HG03439 (cell line): ENCODE measurements around the gene CDC25C.
"Not testable (repeated sequence)": the region's sequence is repeated elsewhere in the genome, so short reads cannot be mapped to it uniquely, and the experiment has no call there.

Source experiments
- ATAC-seq: cut with Tn5 transposase; IDR thresholded peaks from one replicate; pipeline ENCODE4 v1.9.1; 2021; ENCODE audit warnings: mild to moderate bottlenecking, moderate library complexity; ENCODE audit not compliant: unreplicated experiment

CDC25C gene

DNA sequence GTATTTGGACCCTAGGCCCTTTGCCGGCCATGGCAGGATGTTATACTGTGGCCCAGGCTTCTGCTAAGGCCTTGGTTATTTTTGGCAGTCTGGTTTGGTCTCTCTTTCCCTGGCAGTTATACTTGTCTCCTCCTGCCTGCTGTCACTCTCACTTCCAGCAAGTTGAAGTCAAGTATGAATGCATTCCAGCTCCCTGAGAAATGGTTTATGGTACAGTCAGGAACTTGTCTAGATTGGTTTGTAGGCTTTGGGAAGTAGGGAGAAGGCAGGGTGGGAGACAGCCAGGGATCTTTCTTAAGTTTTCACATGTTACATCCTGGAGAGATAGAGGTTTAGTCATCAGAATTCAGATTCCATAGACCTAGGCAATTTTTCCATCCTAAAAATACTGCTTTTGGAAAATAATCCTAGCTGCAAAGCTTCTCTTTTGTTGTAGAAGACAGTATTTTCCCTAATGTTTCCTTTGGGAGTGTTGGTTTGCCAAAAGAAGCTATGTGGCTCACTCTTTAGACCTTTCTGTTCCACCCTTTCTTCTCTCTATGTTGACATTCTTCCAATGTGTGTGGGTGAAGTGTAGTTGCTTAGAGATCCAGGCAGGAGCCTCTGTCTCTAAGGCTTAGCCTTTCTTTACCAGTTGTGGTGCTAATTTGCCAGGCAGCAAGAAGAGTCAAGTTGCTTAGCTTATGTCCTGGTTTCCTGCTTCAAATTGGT, 18.4 kb upstream of the CDC25C start:
- no peak for ATAC-seq

DNA sequence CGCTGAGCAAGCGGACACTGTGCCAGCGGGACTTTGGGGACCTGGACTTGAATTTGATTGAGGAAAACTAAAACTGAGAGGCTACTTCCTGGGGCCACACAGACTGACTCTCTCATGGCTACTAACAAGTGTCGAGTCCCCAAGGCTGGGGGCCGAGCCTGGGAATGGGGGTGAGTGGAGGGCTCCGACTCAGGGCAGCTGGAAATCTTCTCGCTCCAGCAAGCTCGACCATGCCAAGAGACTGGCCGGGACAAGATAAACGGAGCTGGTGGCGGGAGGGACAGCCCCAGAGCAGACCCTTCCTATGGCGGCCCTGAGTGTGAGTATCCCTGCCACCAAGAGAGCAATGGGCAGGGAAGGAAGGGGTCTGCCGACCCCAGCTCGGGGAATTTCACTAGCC, 15.3 kb upstream of the CDC25C start:
- no peak for ATAC-seq

DNA sequence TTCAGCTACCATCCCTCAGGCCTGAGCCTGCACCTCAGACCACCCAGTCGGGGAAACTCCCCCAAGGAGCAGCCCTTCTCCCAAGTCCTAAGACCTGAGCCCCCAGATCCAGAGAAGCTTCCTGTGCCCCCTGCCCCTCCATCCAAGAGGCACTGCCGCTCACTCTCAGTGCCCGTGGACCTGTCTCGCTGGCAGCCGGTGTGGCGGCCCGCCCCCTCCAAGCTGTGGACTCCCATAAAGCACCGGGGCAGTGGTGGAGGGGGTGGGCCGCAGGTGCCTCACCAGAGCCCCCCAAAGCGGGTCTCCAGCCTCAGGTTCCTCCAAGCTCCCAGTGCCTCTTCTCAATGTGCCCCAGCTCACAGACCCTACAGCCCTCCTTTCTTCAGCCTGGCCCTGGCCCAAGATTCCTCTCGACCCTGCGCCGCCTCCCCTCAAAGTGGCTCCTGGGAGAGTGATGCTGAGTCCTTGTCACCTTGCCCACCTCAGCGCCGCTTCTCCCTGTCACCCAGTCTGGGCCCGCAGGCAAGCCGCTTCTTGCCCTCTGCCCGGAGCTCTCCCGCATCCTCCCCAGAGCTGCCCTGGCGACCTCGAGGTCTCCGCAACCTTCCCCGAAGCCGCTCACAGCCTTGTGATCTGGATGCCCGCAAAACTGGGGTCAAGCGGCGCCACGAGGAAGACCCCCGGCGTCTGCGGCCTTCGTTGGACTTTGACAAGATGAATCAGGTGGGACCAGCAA, 13.5 kb upstream of the CDC25C start:
- no peak for ATAC-seq

DNA sequence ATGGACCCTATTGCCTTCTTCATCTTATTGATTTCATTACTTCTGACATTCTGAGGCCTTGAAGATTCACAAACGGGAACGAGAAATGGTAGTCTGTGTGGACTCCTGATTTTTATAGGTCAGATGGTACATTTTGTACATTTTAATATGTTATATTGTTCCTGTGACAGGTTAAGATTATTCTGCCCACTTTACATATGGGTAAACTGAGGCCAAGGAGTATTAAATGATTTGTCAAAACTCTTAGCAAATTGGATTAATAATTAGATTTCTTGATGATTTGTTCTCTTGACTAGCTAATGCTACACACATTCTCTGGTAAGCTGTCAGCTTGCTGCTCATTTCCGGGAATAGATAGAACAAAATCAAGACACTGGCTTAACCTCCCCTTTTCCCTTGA, 8.4 kb upstream of the CDC25C start:
- no peak for ATAC-seq

DNA sequence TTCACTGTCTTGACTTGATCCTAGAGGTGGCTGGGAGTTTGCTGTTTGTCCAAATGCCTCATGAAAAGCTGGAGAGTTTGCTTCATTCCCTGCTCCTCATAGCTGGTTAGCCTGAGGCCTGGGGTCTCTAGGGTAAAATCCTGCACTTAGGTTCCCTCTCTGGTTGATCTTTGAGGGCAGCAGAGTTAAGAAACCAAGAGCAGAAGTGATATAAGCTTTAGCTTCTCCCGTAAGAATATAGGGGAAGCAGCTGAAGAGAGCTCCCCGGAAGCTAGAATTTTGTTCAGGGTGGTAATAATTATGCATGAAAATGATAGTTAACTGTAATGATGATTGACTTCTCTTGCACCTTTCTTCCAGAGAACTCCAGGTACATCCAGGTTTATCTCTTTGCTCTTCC, 7.9 kb upstream of the CDC25C start:
- ATAC-seq: no peak

DNA sequence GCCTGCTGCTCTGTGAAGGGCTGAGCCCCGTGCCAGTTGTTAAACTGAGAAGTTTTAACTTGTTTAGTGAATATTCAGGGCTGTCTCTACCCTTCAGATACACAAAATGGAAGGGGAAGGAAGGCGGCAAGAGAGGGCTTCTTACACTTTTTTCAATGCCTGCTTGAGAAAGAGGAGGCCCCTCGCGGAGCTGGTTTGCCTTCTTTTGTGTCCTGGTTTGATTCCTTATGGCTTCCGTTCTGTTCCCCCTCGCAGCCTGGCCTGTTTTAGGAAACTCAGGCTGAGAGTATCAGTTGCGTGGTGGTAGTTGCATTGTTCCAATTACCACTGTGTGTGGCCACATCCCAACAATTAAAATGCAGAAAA, 7.5 kb upstream of the CDC25C start:
- ATAC-seq: no peak

DNA sequence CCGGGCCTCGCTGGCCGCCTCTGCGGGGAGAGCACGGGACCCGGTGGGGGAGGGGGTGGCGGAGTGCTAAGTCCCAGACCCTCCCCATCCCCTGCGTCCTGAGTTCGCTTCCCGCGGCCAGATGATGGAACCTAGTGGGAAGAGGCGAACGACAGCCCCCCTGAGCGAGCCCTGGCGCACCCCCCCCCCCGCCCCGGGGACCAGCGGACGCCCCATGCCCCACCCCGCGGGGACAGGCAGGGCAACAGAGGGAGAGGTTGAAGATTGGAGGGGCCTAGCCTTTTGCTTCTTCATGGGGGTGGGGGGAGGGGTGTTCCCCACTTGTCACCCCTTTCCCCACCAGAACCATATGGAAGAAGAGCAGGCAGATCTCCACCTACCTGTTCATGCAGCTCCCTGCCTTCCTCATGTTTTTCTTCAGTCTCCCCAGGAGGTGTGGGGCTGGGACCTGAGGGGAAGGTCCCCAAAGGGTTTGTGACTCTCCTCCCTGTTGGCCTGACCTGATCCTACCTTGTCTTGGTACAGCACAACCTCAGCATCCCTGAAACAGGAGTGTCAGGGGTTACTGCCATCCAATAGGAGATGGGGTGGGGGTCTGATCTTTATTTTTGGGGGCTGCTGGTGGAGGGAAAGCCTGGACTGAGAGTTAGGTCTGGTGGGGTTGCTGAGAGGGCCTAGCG, 6.9 kb upstream of the CDC25C start:
- no peak for ATAC-seq

DNA sequence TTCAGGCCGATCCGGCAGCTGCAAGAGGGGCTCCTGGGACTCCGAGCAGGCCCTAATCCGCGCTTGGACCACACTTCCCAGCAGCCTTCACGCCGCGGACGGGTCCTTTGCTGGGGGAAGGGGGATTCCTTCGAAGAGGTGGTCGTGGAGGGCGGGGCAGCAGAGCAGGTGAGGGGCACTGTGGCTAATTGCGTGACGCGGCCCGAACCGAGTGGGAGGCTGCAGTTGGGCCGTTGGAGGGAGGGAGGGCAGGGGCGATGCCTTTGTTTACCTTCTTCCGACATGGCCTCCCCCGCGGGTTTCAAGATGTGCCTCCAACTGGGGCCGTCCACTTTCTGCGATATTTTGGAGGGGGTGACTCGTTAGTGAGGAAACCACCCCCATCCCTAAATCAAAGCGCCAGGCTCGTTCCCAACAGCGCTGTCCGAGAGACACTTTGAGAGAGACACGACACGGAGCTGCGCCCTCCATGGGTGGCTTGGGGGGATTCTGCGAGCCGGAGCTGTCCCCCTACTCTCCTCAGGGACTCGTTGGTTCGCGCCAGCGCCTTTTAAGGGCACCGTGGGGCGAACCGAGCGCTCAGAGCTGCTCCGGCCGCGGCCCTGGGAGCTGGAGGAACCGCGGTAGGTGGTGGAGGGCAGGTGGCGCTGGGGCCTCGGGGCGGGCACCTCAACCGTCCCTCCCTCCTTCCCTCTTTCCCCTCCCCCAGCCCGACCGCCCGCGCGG, 6.2 kb upstream of the CDC25C start, which contains the start of gene FAM53C:
Gene FAM53C, plus strand, starts transcription at position 582 of the 726 bp plus-strand sequence. CDS start 3,070 bp downstream, outside the sequence.
- ATAC-seq: peak; percentile 82

DNA sequence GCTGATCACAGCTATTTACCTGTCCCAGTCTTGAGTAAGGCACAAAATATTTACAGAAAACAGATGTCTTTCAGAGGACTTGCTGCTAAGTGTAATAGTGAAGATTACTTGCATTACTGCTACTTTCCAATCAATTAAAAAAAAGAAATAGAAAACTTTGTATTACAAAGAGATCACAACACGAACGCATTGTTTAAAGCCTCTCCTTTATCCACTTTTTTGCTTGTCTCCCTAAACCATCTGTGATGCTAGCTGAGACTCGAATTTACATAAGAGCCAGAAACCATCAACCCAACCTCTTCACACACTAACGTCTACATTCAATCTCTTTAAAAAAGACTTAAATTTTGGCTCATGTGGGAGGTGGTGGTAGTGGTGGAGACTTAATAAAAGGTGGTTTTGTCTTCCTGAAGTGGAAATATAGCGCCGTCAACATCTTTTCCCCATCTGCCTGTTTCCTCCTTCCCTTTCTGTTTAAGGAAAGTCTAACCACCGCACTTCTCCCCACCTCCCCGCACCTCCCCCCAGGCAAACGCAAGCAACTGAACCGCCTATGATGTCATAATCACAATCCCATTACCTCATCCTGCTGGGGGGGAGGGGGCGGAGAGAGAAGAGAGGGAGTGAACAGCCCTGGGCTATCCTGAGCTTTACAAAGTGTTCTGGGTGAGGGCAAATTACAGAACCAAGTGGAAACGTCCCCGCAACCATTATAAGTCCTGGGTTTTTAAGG, 5.5 kb upstream of the CDC25C start:
- peak; percentile 29 for ATAC-seq

DNA sequence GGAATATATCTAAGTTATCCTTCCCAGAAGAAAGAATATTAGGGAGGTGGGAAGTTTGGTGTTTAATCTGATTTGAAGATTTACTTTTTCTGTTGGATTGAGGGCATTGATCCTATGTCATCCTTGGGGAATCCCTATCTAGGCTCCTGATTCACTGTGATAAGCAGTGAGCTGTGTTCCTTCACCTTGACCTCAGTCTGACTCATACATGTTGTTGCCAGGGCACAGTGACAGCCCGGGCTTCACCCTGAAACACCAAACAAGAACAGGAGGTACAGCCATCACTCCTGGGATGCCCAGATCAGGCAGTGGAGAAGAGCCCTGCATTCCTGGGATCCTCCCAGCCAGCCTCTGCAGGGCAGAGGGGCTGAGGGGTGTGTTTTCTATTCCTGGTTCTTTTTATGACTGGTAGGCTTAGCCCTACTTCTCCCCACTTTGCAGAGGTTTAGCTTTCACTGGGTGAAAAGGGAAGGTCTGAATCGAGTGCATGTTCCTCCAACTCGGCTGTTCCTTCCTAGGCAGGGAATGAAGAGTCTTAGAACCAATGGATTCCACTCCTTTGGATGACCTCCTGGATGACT, 3.4 kb upstream of the CDC25C start:
- no peak for ATAC-seq

DNA sequence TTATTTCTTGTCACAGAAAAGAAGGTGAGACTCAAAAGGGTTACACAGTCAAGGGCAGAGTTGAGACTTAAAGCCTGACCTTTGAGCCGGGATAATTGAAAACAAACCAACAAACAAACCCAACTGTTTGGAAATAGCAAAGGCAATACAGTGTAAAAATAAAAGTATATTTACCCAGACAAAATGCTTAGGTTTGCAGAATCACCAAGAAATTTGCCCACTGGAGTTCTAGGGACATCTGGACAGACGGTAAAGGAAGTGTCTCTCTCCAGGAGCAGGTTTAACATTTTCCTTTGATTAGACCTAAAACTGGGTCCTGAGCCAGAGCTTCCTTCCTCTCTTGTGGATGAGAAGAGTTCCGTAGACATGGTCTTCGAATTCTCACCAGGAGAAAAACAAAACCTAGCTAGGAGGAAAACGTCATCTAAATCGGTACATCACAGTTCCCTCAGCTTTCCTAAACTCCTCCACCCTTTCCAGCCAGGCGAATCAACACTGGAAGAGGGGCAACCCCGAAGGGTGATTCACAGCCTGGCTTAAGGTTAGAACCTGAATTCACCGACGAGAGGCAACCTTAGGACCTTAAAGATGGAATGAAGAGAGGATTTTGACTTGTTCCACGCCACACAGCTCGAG, 673 bp downstream of the CDC25C start:
- no peak for ATAC-seq

DNA sequence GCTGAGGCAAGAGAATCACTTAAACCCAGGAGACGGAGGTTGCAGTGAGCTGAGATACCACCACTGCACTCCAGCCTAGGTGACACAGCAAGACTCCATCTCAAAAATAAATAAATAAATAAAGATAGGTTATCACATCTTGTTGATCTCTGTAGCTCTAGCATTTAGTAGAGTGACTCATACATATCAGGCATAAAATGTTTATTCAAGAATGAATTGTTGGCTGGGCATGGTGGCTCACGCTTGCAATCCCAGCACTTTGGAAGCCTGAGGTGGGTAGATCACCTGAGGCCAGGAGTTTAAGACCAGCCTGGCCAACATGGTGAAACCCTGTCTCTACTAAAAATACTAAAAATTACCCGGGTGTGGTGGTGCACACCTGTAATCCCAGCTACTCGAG, 13.4 kb downstream of the CDC25C start:
- ATAC-seq: not testable (repeated sequence)

DNA sequence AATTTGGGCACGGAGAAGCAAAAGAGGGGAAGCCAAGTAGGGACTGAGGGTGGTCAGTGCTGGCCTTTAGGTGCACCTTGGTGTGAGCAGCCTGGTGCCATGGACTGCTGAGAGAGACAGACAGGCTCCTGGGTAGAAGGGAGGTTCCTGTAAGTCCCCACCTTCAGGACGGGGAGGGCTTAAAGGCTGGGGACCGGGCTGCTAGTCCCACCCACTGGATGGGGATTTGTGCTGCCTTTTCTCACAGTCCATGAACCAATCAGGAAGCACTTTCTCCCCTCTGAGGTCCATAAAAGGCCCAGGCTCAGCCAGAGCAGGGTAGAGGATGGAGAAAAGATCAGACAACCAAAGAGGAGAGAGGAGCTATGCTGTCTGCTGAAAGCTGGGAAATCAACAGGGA, 15.2 kb downstream of the CDC25C start:
- ATAC-seq: no peak

DNA sequence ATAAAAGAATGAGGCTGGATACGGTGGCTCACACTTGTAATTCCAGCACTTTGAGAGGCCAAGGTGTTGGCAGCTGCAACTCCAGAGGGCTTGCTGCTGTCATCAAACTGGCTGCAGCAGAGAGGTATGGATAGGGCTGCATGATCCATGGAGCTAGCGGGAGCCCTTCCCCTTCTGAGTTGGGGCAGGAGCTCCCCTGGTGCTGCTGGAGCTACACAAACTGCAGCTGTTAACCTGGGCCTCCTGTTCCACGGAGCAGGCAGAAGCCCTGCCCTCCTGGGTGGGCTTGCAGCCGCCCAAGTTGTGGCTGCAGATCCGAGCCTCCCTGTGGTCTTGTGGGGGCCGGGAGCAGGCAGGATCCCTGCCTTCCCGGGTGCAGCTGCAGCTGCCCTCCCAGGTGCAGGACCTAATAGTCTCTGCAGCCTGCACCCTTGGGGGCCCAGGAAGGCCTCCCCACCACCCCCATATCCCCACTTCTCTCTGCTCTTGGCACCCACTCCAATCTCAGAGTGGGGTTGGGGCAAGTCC, 15.8 kb downstream of the CDC25C start:
- no peak for ATAC-seq

DNA sequence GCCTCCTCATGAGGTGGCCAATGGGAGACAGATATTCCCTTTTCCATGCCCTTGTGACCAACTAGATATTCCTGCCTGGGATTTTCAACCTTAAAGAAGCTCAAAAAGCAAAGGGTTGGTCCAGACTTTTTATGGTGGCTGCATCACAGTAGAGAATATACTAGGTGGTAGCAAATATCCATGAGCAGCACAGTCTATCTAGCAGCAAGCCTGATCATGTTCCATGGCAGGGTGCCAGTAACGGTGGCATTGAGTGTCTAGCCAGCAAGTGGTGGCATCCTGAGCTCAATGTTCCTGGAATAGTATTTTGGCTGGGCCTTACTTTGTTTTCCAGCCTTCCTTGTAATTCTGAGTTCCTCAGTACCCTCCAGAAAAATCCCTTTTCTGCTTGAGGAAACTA, 25.8 kb downstream of the CDC25C start:
- ATAC-seq: no peak

DNA sequence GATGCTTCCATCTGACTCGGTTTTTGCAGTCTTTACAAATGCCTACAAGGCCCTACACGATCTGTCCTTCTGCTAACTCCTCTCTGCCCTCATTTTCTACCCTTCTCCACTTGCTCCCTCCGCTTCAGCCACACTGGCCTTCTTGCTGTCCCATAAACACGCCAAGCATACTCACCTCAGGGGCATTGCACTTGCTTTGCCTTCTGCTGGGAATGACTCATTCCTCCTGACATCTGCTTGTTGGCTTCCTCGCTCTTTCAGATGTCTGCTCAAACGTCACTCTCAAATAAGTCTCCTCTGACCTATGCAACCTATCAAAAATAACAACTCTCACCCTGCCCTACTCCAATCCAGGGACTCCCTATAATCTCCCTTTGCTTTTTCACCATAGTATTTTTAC, 28.2 kb downstream of the CDC25C start:
- ATAC-seq: no peak

DNA sequence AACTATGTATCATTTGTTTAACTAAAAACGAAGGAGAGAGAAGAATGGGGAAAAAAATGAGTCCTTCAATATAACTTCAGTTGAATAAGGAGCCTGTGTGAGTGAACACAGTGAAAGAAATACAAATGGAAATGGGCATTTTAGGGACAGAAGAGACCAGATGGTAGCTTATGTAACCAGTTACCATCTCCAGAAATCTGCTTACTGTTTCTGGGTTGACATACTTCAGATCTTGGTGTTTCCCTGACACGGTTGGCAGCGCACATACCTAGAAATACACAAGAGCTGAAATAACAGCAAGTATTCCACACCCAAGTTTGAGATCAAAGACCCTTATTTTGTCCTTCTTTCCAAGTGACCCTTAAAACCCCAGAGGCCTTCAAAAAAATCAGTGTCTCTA, 42.3 kb downstream of the CDC25C start:
- no peak for ATAC-seq

DNA sequence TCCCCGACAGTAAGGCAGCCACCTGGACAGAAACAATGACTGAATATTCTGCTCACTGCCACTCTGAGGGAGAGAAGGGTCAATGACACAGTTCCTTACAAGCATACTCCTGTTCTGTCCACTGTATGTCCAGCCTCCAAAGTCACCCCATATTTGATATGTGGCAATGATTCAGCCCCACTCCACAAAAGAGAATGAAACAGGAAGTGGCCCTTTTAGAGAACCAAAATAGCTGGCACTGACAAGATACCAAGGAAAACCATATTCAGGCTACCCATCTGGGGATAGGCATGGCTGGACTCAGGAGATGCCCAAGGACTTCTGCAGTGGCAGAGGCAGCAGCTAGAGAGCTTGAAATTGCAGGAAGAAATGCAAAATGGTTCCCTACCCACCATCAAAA, 44.4 kb downstream of the CDC25C start:
- no peak for ATAC-seq

DNA sequence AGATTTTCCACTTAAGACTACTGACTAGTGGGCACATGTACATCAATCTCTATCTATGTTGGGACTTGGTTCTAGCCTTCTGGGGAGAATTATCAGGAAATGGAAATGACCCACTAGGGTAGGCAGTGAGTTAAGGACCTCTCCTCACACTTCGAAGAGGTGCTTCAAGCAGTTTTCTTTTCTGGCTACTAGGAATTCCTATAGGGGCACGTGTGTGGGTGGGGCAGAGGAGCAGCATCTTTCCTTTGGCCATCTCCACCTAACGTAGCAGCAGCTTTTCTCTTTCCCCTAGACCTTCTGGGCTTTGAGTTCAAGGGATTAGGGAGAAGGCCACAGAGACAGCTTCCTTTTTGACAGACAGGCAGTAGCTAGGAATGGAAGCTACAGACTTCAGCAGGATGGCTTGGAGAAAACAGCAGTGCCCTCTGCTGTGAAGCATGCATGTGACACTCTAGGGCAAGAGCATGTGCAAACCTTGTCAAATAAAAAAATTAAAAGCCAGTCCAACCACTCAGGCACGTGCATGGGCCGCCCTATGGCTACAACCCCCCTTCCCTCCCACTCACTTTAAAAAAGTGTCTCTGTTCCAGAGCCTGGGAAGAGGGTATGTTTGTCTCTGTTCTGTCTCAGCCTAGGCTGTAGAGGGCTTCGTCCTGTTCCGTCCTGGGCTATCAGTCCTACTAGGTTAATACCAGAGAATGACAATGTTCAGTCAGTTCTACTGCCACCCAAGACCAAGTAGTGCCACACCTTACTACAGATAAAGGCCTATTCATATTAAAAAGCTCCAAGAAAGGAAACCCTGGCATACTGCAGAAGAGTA, 48.5 kb downstream of the CDC25C start:
- no peak for ATAC-seq
